Prostate gland (tissue), 2 donors: ENCODE results near the gene ADM2. TPM values are rescaled to one million over a fixed set of nuclear protein-coding genes. Genes with fewer than 3 reads are reported as not detected.
"Not testable (repeated sequence)": the region's sequence is repeated elsewhere in the genome, so short reads cannot be mapped to it uniquely, and the experiment has no call there.

Experiments
- DNase-seq: peaks from one replicate; pipeline ENCODE4 v3.0.0-alpha.2; 2019; ENCODE audit warnings: low spot score
- H3K27ac ChIP-seq, 2 donors: fragments of 200-600 bp; sonication (generic); 2 replicates each; pipeline ENCODE4 v1.5.1; 2017 to 2019
- H3K27me3 ChIP-seq: fragments of 200-600 bp; sonication (generic); replicated peaks from 2 replicates; pipeline ENCODE4 v1.5.1; 2019; ENCODE audit not compliant: insufficient read depth
- H3K36me3 ChIP-seq, 2 donors: fragments of 200-600 bp; sonication (generic); 1 replicate in 1 of 2; 2 replicates in 1 of 2; pipeline versions ENCODE4 v1.5.1 to v1.8.1; 2017 to 2019
- H3K4me1 ChIP-seq: fragments of 200-600 bp; sonication (generic); replicated peaks from 2 replicates; pipeline ENCODE4 v1.5.1; 2019
- H3K4me3 ChIP-seq, 2 donors: fragments of 200-600 bp; sonication (generic); 2 replicates each; pipeline ENCODE4 v1.5.1; 2017 to 2019
- H3K9me3 ChIP-seq: fragments of 200-600 bp; sonication (generic); 2 replicates; pipeline ENCODE4 v1.5.1; 2017
- POLR2A ChIP-seq: fragments of 450-650 bp; IDR thresholded peaks from one replicate; pipeline ENCODE4 v1.6.1; 2016; ENCODE audit warnings: antibody characterized with exemption, mild to moderate bottlenecking
- POLR2AphosphoS5 ChIP-seq: sonication (generic); formaldehyde crosslinking; IDR thresholded peaks from one replicate; pipeline ENCODE4 v1.6.1; 2017; ENCODE audit warnings: antibody characterized with exemption
- WGBS: methylation state at CpG from one replicate; pipeline ENCODE4 v1.1.5; 2018; 5-methylcytosine and 5-hydroxymethylcytosine counted together
- intact Hi-C: fragments of 100-400 bp; cut with DNase I; formaldehyde crosslinking; loops from one replicate; pipeline ENCODE4 v1.14.2; 2022
- total RNA-seq, 2 donors: library from RNA; depleted of rRNA; stranded (reverse); fragments of >200 nt; gene quantifications; one replicate each; pipeline ENCODE4 v1.1.0, GENCODE V29; 2016
- TF ChIP-seq, protein P1 (sequence below), 4 experiments: fragments of 200-600 bp in 2 of 4; fragments of 450-650 bp in 2 of 4; sonication (generic) in 2 of 4; IDR thresholded peaks; 1 replicate in 3 of 4; 2 replicates in 1 of 4; pipeline ENCODE4 v1.5.1; 2016 to 2019; ENCODE audit warnings: antibody characterized with exemption in 4 of 4, mild to moderate bottlenecking in 2 of 4, moderate library complexity in 2 of 4

Gene ADM2
- total RNA-seq, 2 donors from 2014 or later = 7.3 to 7.9 TPM

- Histone ChIP-seq H3K4me1 (no peaks in the 10 kb centered on the region), H3K27ac (no peak overlapping the region), H3K27me3 (no peaks in the 10 kb centered on the region), H3K4me3 (no peak overlapping the region), H3K36me3 (peaks cover 0 to 8% of the 10 kb centered on the region in 2 donors), H3K9me3 (no peaks in the 10 kb centered on the region)
- intact Hi-C loops = no loop called here
- 96% methylated on average over 8 of the region's 8 CpGs for WGBS
- no peak for TF ChIP-seq POLR2A
- TF ChIP-seq, protein P1, sequence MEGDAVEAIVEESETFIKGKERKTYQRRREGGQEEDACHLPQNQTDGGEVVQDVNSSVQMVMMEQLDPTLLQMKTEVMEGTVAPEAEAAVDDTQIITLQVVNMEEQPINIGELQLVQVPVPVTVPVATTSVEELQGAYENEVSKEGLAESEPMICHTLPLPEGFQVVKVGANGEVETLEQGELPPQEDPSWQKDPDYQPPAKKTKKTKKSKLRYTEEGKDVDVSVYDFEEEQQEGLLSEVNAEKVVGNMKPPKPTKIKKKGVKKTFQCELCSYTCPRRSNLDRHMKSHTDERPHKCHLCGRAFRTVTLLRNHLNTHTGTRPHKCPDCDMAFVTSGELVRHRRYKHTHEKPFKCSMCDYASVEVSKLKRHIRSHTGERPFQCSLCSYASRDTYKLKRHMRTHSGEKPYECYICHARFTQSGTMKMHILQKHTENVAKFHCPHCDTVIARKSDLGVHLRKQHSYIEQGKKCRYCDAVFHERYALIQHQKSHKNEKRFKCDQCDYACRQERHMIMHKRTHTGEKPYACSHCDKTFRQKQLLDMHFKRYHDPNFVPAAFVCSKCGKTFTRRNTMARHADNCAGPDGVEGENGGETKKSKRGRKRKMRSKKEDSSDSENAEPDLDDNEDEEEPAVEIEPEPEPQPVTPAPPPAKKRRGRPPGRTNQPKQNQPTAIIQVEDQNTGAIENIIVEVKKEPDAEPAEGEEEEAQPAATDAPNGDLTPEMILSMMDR (IDR thresholded peaks at IDR 0.05) = no peak
- TF ChIP-seq POLR2AphosphoS5 = no peak
- no peak for DNase-seq
Observed at GRCh38 chr22:50519151-50519550, 37.8 kb downstream of the ADM2 start.

DNA sequence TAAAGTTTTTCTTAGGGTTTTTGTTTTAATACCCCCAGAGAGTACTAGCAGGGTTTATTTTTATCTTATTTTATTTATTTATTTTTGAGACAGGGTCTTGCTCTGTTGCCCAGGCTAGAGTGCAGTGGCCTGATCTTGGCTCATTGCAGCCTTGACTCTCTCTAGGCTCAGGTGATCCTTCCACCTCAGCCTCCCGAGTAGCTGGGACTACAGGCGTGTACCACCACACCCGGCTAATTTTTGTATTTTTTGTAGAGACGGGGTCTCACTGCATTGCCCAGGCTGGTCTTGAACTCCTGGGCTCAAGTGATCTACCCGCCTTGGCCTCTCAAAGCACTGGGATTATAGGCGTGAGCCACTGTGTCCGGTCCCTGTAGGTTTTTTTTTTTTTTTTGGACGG is 38.8 kb downstream of the ADM2 start:
- WGBS = 96% methylated on average over 8 of the region's 8 CpGs
- H3K36me3 ChIP-seq, H3K4me3 ChIP-seq, H3K27me3 ChIP-seq, H3K27ac ChIP-seq, H3K9me3 ChIP-seq, intact Hi-C loops, DNase-seq, H3K4me1 ChIP-seq: not testable (repeated sequence)

DNA sequence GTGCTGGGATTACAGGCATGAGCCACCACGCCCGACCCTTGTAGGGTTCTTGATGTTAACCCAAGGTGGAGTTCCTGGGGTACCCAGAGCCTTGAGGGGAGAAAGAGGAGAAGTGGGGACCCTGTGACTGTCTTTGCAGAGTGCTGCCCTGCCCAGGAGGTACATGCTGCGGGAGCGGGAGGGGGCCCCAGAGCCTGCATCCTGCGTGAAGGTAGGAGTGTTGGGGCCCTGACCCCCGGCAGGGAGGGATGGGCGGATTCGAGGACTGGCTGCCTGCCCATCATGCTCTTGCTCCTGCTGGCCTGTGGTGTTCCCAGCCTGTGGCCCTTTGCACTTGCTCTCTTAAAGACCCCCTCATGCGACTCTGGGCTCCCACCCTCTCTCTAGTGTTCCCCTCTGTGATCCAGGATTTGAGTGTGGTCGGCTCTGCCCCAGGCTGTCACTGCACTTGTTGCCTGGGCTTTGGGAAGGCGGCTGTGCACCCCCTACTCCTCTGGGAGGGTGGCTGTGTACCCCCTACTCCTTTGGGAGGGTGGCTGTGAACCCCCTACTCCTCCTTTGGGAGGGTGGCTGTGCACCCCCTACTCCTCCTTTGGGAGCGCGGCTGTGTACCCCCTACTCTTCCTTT is 39.6 kb downstream of the ADM2 start:
- peaks cover 7% of the 10 kb centered on the region for H3K4me1 ChIP-seq
- H3K36me3 ChIP-seq = peaks cover 0 to 8% of the 10 kb centered on the region in 2 donors
- WGBS = 93% methylated on average over 13 of the region's 13 CpGs
- no peak for DNase-seq
- no peak overlapping the region for H3K27ac ChIP-seq
- no peaks in the 10 kb centered on the region for H3K27me3 ChIP-seq
- TF ChIP-seq, protein P1 (IDR thresholded peaks at IDR 0.05) = no peak
- TF ChIP-seq POLR2A (no peak), POLR2AphosphoS5 (no peak)
- H3K9me3 ChIP-seq = no peaks in the 10 kb centered on the region
- intact Hi-C loops = no loop called here
- no peak overlapping the region for H3K4me3 ChIP-seq

- Histone ChIP-seq H3K4me3 (no peak overlapping the region), H3K9me3 (no peaks in the 10 kb centered on the region), H3K36me3 (peaks cover 0 to 8% of the 10 kb centered on the region in 2 donors), H3K27ac (no peak overlapping the region), H3K27me3 (no peaks in the 10 kb centered on the region), H3K4me1 (peaks cover 7% of the 10 kb centered on the region)
- no peak for TF ChIP-seq POLR2A
- no peak for TF ChIP-seq POLR2AphosphoS5
- TF ChIP-seq, protein P1 (IDR thresholded peaks at IDR 0.05) = no peak
- intact Hi-C loops = no loop called here
- 93% methylated on average over 10 of the region's 10 CpGs for WGBS
- no peak for DNase-seq
Observed at GRCh38 chr22:50521710-50522109, 40.4 kb downstream of the ADM2 start.

DNA sequence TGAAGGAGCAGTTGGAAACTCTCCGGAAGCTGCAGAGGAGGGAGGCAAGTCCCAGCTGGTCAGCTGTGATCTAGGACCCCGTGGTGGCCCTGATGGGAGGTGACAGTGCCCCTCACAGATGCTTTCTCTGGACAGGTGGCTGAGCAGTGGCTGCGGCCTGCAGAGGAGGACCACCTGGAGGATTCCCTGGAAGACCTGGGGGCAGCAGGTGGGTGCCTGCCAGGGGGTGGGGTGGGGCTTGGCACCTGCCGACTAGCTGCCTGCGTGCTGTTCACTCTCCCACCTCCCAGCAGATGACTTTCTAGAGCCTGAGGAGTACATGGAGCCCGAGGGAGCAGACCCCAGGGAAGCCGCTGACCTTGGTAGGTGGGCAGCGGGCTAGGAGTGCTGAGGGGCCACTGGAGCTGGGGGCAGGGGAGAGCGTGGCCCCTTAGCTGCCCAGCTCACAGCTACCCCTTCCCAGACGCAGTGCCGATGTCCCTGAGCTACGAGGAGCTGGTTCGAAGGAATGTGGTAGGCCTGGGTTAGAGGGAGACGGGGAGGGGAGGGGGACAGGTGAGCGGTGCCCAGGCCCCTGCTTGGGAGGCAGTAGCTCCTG is 41.0 kb downstream of the ADM2 start:
- H3K4me3 ChIP-seq = no peak overlapping the region
- 89% methylated on average over 13 of the region's 15 CpGs for WGBS
- intact Hi-C loops = no loop called here
- no peaks in the 10 kb centered on the region for H3K9me3 ChIP-seq
- H3K36me3 ChIP-seq = peaks cover 0 to 8% of the 10 kb centered on the region in 2 donors
- H3K27me3 ChIP-seq = no peaks in the 10 kb centered on the region
- TF ChIP-seq, protein P1 (IDR thresholded peaks at IDR 0.05) = no peak
- no peak for TF ChIP-seq POLR2AphosphoS5
- TF ChIP-seq POLR2A = no peak
- H3K4me1 ChIP-seq = peaks cover 7% of the 10 kb centered on the region
- H3K27ac ChIP-seq = no peak overlapping the region
- DNase-seq = no peak
